Fibroblast of pulmonary artery (primary cell): ENCODE measurements around the gene RNFT2.

Source experiments
- DNase-seq: peaks from one replicate; pipeline ENCODE4 v3.0.0-alpha.2; 2010; ENCODE audit warnings: low read depth
- H3K4me3 ChIP-seq: replicated peaks from 2 replicates; pipeline ENCODE4 v1.5.1; 2011; ENCODE audit warnings: low read depth, mild to moderate bottlenecking, control low read depth, low read length, moderate library complexity
- TF ChIP-seq, protein P1 (sequence below): IDR thresholded peaks from 2 replicates; pipeline ENCODE4 v1.5.1; 2011; ENCODE audit warnings: mild to moderate bottlenecking, control low read depth, low read length, inconsistent platforms; ENCODE audit errors: missing control alignments

RNFT2 gene

DNA sequence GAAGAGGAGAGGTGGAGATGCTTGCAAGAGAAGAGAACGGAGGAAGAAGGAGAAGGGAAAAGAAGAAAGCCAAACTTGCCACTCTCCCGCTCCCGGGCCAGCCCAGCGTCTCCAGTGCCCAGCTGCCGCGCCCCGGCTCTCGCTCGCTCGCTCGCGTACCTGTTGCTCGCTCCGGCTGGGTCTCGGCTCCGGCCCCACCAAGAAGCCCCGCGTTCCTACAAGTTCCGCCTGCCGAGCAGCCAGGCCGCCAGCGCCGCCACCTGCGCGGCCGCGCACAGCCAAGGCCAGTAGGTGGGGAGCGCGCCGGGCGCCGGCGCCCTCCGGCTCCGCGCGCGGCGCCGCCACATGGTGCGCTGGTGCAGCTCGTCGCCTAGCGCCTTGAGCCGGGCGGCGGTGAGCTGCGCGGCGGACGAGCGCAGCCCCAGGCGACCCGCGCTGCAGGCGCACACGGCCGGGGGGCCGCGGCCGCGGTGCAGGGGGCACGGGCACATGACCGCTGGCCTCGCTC is 142.8 kb downstream of the RNFT2 start:
- peak; percentile 33 for DNase-seq
- TF ChIP-seq, protein P1, sequence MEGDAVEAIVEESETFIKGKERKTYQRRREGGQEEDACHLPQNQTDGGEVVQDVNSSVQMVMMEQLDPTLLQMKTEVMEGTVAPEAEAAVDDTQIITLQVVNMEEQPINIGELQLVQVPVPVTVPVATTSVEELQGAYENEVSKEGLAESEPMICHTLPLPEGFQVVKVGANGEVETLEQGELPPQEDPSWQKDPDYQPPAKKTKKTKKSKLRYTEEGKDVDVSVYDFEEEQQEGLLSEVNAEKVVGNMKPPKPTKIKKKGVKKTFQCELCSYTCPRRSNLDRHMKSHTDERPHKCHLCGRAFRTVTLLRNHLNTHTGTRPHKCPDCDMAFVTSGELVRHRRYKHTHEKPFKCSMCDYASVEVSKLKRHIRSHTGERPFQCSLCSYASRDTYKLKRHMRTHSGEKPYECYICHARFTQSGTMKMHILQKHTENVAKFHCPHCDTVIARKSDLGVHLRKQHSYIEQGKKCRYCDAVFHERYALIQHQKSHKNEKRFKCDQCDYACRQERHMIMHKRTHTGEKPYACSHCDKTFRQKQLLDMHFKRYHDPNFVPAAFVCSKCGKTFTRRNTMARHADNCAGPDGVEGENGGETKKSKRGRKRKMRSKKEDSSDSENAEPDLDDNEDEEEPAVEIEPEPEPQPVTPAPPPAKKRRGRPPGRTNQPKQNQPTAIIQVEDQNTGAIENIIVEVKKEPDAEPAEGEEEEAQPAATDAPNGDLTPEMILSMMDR: no peak
- H3K4me3 ChIP-seq: no peak overlapping the region

DNA sequence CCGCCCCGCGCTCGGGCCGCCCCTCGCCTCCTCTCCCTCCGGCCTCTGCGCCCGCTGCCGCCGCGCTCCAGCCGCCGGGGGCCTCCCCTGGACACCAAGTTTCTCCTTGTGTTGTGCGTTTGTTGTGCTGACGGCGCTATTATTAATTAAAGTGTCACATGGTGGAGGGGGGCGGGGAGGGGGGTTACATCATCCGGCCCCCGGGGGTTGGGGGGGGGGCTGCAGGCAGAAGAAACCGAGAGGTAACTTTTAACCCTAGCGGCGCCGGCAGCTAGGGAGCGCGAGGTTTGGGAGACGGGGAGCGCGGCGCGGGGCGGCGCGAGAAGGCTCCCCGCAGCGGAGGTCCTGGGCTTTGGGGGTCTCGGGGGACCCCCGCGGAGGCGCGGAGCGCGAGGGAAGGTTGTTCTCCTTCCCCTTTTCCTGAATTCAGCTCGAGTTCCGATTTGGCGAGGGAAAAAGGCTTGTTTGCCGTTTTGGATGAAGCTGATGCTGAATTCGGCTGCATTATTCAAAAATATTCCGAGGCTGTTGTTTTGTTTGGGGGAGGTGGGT is 143.3 kb downstream of the RNFT2 start, which contains the start of gene HRK:
HRK (minus strand) TSS at position 117 of the 552 bp plus-strand sequence. CDS start 134 bp downstream, outside the sequence.
- TF ChIP-seq, protein P1: no peak
- no peak within 1 kb of the TSS for H3K4me3 ChIP-seq
- DNase-seq: no peak

- no peak for DNase-seq
- no peak overlapping the region for H3K4me3 ChIP-seq
- TF ChIP-seq, protein P1: no peak
These were observed 143.9 kb downstream of the RNFT2 start for GRCh38 chr12:116881877-116882507.

GRCh38 chr12:116882742-116883141 is 144.6 kb downstream of the RNFT2 start:
- DNase-seq: peak; percentile 59
- TF ChIP-seq, protein P1: peak; percentile 31
- no peak overlapping the region for H3K4me3 ChIP-seq

GRCh38 chr12:116884871-116885270 is 146.8 kb downstream of the RNFT2 start:
- no peak overlapping the region for H3K4me3 ChIP-seq
- no peak for DNase-seq
- TF ChIP-seq, protein P1: no peak

- TF ChIP-seq, protein P1: no peak
- peak; percentile 20 for DNase-seq
- H3K4me3 ChIP-seq: no peak overlapping the region
These were observed 147.4 kb downstream of the RNFT2 start for GRCh38 chr12:116885491-116885890.
